H9 (cell line): Measurements from ENCODE around the gene C12orf75. TPM values are rescaled to one million over a fixed set of nuclear protein-coding genes. Genes with fewer than 3 reads are reported as not detected.

Experiments
- DNase-seq: peaks from one replicate; pipeline ENCODE4 v3.0.0-alpha.2; 2017
- H2AFZ ChIP-seq: one replicate; pipeline ENCODE4 v1.6.1; 2013; ENCODE audit warnings: mild to moderate bottlenecking, low read length, control low read depth, moderate library complexity
- H2AK5ac ChIP-seq: 2 replicates; pipeline ENCODE4 v1.6.1; 2013; ENCODE audit warnings: low read length, control low read depth, mixed read lengths; ENCODE audit not compliant: insufficient read length
- H2BK120ac ChIP-seq: one replicate; pipeline ENCODE4 v1.6.1; 2013; ENCODE audit warnings: low read depth, mild to moderate bottlenecking, low read length, control low read depth, inconsistent platforms; ENCODE audit not compliant: poor library complexity, severe bottlenecking
- H2BK12ac ChIP-seq: 2 replicates; pipeline ENCODE4 v1.6.1; 2013; ENCODE audit warnings: low read length, control low read depth, mixed read lengths, low read depth; ENCODE audit not compliant: insufficient read length
- H2BK15ac ChIP-seq: 2 replicates; pipeline ENCODE4 v1.6.1; 2013; ENCODE audit warnings: low read depth, low read length, control low read depth
- H2BK20ac ChIP-seq: one replicate; pipeline ENCODE4 v1.6.1; 2013; ENCODE audit warnings: low read depth, mild to moderate bottlenecking, low read length, control low read depth, inconsistent platforms; ENCODE audit not compliant: poor library complexity, severe bottlenecking
- H2BK5ac ChIP-seq: 2 replicates; pipeline ENCODE4 v1.6.1; 2013; ENCODE audit warnings: low read length, control low read depth, mixed read lengths; ENCODE audit not compliant: insufficient read length
- H3K14ac ChIP-seq: 2 replicates; pipeline ENCODE4 v1.6.1; 2013; ENCODE audit warnings: low read length, control low read depth; ENCODE audit not compliant: insufficient read depth
- H3K18ac ChIP-seq: 2 replicates; pipeline ENCODE4 v1.6.1; 2013; ENCODE audit warnings: low read depth, mild to moderate bottlenecking, mixed read lengths, low read length, control low read depth; ENCODE audit not compliant: insufficient read length
- H3K23ac ChIP-seq: 2 replicates; pipeline ENCODE4 v1.6.1; 2013; ENCODE audit warnings: low read length, control low read depth, mixed read lengths, low read depth; ENCODE audit not compliant: insufficient read length
- H3K23me2 ChIP-seq: 2 replicates; pipeline ENCODE4 v1.6.1; 2013; ENCODE audit warnings: low read depth, mild to moderate bottlenecking, mixed read lengths, low read length, control low read depth; ENCODE audit not compliant: insufficient read length, poor library complexity, severe bottlenecking
- H3K27ac ChIP-seq: 2 replicates; pipeline ENCODE4 v1.5.1; 2013; ENCODE audit warnings: low read length, control low read depth, mixed read lengths, low read depth; ENCODE audit not compliant: insufficient read length
- H3K27me3 ChIP-seq: 2 replicates; pipeline ENCODE4 v1.6.1; 2013; ENCODE audit warnings: low read length, control low read depth, inconsistent platforms; ENCODE audit not compliant: insufficient read depth
- H3K4ac ChIP-seq: 2 replicates; pipeline ENCODE4 v1.6.1; 2013; ENCODE audit warnings: low read depth, mild to moderate bottlenecking, control low read depth, inconsistent platforms, low read length, moderate library complexity
- H3K4me1 ChIP-seq: 2 replicates; pipeline ENCODE4 v1.6.1; 2013; ENCODE audit warnings: low read length, control low read depth, inconsistent platforms; ENCODE audit not compliant: insufficient read depth
- H3K4me2 ChIP-seq: 2 replicates; pipeline ENCODE4 v1.6.1; 2013; ENCODE audit warnings: low read length, control low read depth, mixed read lengths; ENCODE audit not compliant: insufficient read length, insufficient read depth
- H3K56ac ChIP-seq: 2 replicates; pipeline ENCODE4 v1.6.1; 2013; ENCODE audit warnings: low read depth, mild to moderate bottlenecking, mixed read lengths, low read length, control low read depth; ENCODE audit not compliant: insufficient read length
- H3K79me1 ChIP-seq: 2 replicates; pipeline ENCODE4 v1.6.1; 2013; ENCODE audit warnings: low read depth, mild to moderate bottlenecking, moderate library complexity, low read length, control low read depth, inconsistent platforms; ENCODE audit not compliant: insufficient read depth, poor library complexity, severe bottlenecking
- H3K79me2 ChIP-seq: 2 replicates; pipeline ENCODE4 v1.6.1; 2013; ENCODE audit warnings: low read length, control low read depth, inconsistent platforms; ENCODE audit not compliant: insufficient read depth
- H3K9ac ChIP-seq: 2 replicates; pipeline ENCODE4 v1.6.1; 2013; ENCODE audit warnings: low read length, control low read depth, mixed read lengths; ENCODE audit not compliant: insufficient read length; ENCODE audit errors: extremely low read depth
- H3K9me3 ChIP-seq: one replicate; pipeline ENCODE4 v1.6.1; 2013; ENCODE audit warnings: low read depth, low read length, inconsistent platforms; ENCODE audit not compliant: control insufficient read depth
- H3T11ph ChIP-seq: one replicate; pipeline ENCODE4 v1.6.1; 2013; ENCODE audit warnings: mild to moderate bottlenecking, low read length, control low read depth, inconsistent platforms
- H4K20me1 ChIP-seq: one replicate; pipeline ENCODE4 v1.6.1; 2013; ENCODE audit not compliant: control insufficient read depth, insufficient read length, insufficient read depth
- H4K5ac ChIP-seq: 2 replicates; pipeline ENCODE4 v1.6.1; 2013; ENCODE audit warnings: low read depth, mild to moderate bottlenecking, mixed read lengths, low read length, control low read depth; ENCODE audit not compliant: insufficient read length
- H4K8ac ChIP-seq: replicated peaks from 2 replicates; pipeline ENCODE4 v1.6.1; 2013; ENCODE audit warnings: low read length, control low read depth, mixed read lengths, low read depth; ENCODE audit not compliant: insufficient read length
- H4K91ac ChIP-seq: 2 replicates; pipeline ENCODE4 v1.6.1; 2013; ENCODE audit warnings: low read depth, mild to moderate bottlenecking, moderate library complexity, mixed read lengths, low read length, control low read depth; ENCODE audit not compliant: insufficient read length
- H3K27ac Mint-ChIP-seq, 3 experiments: 2 replicates in 2 of 3; 3 replicates in 1 of 3; pipeline ENCODE4 v1.8.0; 2020 to 2021; ENCODE audit warnings: mixed read lengths in 3 of 3, mild to moderate bottlenecking in 1 of 3, moderate library complexity in 1 of 3
- H3K27me3 Mint-ChIP-seq: 2 replicates; pipeline ENCODE4 v1.8.0; 2021; ENCODE audit warnings: low read depth, mild to moderate bottlenecking, moderate library complexity, mixed read lengths
- H3K36me3 Mint-ChIP-seq, 3 experiments: 2 replicates in 2 of 3; 3 replicates in 1 of 3; pipeline ENCODE4 v1.8.0; 2020 to 2021; ENCODE audit warnings: low read depth in 3 of 3, mixed read lengths in 3 of 3; ENCODE audit not compliant: insufficient read depth in 1 of 3
- H3K4me1 Mint-ChIP-seq, 2 experiments: 2 replicates each; pipeline ENCODE4 v1.8.0; 2020; ENCODE audit warnings: mixed read lengths in 2 of 2
- H3K4me3 Mint-ChIP-seq, 2 experiments: 2 replicates in 1 of 2; 3 replicates in 1 of 2; pipeline ENCODE4 v1.8.0; 2020 to 2021; ENCODE audit warnings: mild to moderate bottlenecking in 2 of 2, mixed read lengths in 2 of 2, moderate library complexity in 1 of 2
- H3K9me3 Mint-ChIP-seq, 2 experiments: 2 replicates in 1 of 2; 3 replicates in 1 of 2; pipeline ENCODE4 v1.8.0; 2020; ENCODE audit warnings: mild to moderate bottlenecking in 2 of 2, mixed read lengths in 2 of 2, moderate library complexity in 1 of 2
- CTCF ChIP-seq: fragments of 200-600 bp; sonication (generic); conservative IDR thresholded peaks from 3 replicates; pipeline ENCODE4 v1.8.0; 2021; ENCODE audit warnings: antibody characterized with exemption, mild to moderate bottlenecking
- WGBS: extraction: QIAGEN DNeasy Blood & Tissue Kit; methylation state at CpG from one replicate; pipeline ENCODE4 v1.1.7; 2013; ENCODE audit warnings: missing lambda C conversion rate, low lambda C conversion rate, mixed read lengths; ENCODE audit not compliant: insufficient read length; ENCODE audit errors: extremely low coverage; 5-methylcytosine and 5-hydroxymethylcytosine counted together
- total RNA-seq: library from RNA; stranded (reverse); gene quantifications from 2 replicates; pipeline ENCODE4 v1.2.1, GENCODE V29; 2021

C12orf75 gene
- total RNA-seq, 1 experiment from 2014 or later: 37.9 TPM

DNA sequence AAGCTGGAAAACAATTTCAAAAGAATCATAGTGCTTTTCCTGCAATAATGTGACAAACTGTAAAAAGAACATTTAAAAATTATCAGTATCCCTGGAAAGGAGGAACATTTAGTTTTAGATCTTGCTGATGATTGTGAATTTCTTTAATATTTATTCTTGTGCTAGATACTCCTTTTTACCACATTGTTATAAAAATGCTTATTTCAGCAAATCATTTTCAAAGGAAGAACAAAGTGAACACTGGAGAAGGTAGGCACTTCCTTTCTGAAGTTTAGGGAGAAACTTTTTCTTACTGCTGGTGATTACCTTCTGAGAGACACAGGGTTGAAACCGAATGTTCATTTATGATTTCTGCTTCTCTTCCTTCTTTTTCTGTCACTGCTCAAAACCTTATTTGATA lies 45.1 kb upstream of the C12orf75 start:
- no peaks in the 10 kb centered on the region for H3K4me1 ChIP-seq
- H3K27ac ChIP-seq: no peak overlapping the region
- H2BK5ac ChIP-seq: no peak overlapping the region
- H2AK5ac ChIP-seq: no peak overlapping the region
- Mint-ChIP-seq H3K27me3 (peaks cover 7% of the 10 kb centered on the region), H3K4me1 (peaks cover 0 to 5% of the 10 kb centered on the region in 2 experiments; a peak in 1 of 4 replicates), H3K9me3 (no peaks in the 10 kb centered on the region), H3K36me3 (no peaks in the 10 kb centered on the region), H3K4me3 (no peak overlapping the region), H3K27ac (no peak overlapping the region)
- no peak overlapping the region for H2BK120ac ChIP-seq
- no peak overlapping the region for H4K8ac ChIP-seq
- no peak overlapping the region for H2AFZ ChIP-seq
- no peak overlapping the region for H2BK12ac ChIP-seq
- H3K79me2 ChIP-seq: no peaks in the 10 kb centered on the region
- H4K20me1 ChIP-seq: no peaks in the 10 kb centered on the region
- H2BK20ac ChIP-seq: no peak overlapping the region
- no peak for DNase-seq
- H3K23ac ChIP-seq: no peak overlapping the region
- H3K18ac ChIP-seq: no peak overlapping the region
- no peak overlapping the region for H3K56ac ChIP-seq
- no peak overlapping the region for H3K4ac ChIP-seq
- H3K79me1 ChIP-seq: no peaks in the 10 kb centered on the region
- no peak overlapping the region for H4K5ac ChIP-seq
- no peaks in the 10 kb centered on the region for H3K23me2 ChIP-seq
- no peak for TF ChIP-seq CTCF
- H3K9me3 ChIP-seq: no peaks in the 10 kb centered on the region
- no peak overlapping the region for H3K4me2 ChIP-seq
- H3T11ph ChIP-seq: no peak overlapping the region
- no peak overlapping the region for H3K14ac ChIP-seq
- no peak overlapping the region for H3K9ac ChIP-seq
- no peak overlapping the region for H2BK15ac ChIP-seq
- no peak overlapping the region for H4K91ac ChIP-seq
- no peaks in the 10 kb centered on the region for H3K27me3 ChIP-seq
- WGBS: no CpG with 5 or more reads among the region's 1 CpG
